DOHH2 (cell line): ENCODE measurements around the gene PTPRK.

Experiments used
- H3F3A ChIP-seq: fragments of 200-600 bp; sonication (generic), shearing (Covaris generic); 2 replicates; pipeline ENCODE4 v1.6.0; 2016; ENCODE audit warnings: antibody characterized with exemption, mild to moderate bottlenecking; ENCODE audit not compliant: control insufficient read depth, insufficient read depth
- H3K27ac ChIP-seq: fragments of 200-600 bp; sonication (generic); 2 replicates; pipeline ENCODE4 v1.5.1; 2014; ENCODE audit warnings: low read depth, mild to moderate bottlenecking, low read length, moderate library complexity
- H3K27me3 ChIP-seq: fragments of 200-600 bp; sonication (generic); 2 replicates; pipeline ENCODE4 v1.6.1; 2014; ENCODE audit warnings: mild to moderate bottlenecking, low read length, mixed read lengths; ENCODE audit not compliant: control insufficient read depth
- H3K36me3 ChIP-seq: fragments of 200-600 bp; sonication (generic); 2 replicates; pipeline ENCODE4 v1.6.1; 2014; ENCODE audit warnings: mild to moderate bottlenecking, low read length, moderate library complexity, mixed read lengths; ENCODE audit not compliant: control insufficient read depth
- H3K4me1 ChIP-seq: fragments of 200-600 bp; sonication (generic); 2 replicates; pipeline ENCODE4 v1.6.1; 2014; ENCODE audit warnings: mild to moderate bottlenecking, low read length, mixed read lengths; ENCODE audit not compliant: control insufficient read depth
- H3K4me2 ChIP-seq: fragments of 200-600 bp; sonication (generic); 2 replicates; pipeline ENCODE4 v1.6.0; 2014; ENCODE audit warnings: mild to moderate bottlenecking, low read length, moderate library complexity
- H3K4me3 ChIP-seq: fragments of 200-600 bp; sonication (generic); 2 replicates; pipeline ENCODE4 v1.5.1; 2014; ENCODE audit warnings: mild to moderate bottlenecking, low read length, mixed read lengths
- H3K79me2 ChIP-seq: fragments of 200-600 bp; sonication (generic); 2 replicates; pipeline ENCODE4 v1.6.1; 2014; ENCODE audit warnings: mild to moderate bottlenecking, low read length, mixed read lengths; ENCODE audit not compliant: control insufficient read depth
- H3K9me2 ChIP-seq: fragments of 200-600 bp; sonication (generic); replicated peaks from 2 replicates; pipeline ENCODE4 v1.6.1; 2014; ENCODE audit warnings: mild to moderate bottlenecking, low read length, mixed read lengths; ENCODE audit not compliant: control insufficient read depth
- H3K9me3 ChIP-seq: fragments of 200-600 bp; sonication (generic); 2 replicates; pipeline ENCODE4 v1.6.1; 2014; ENCODE audit warnings: antibody characterized with exemption, low read length, mixed read lengths; ENCODE audit not compliant: control insufficient read depth, insufficient read depth
- H4K20me1 ChIP-seq: fragments of 200-600 bp; sonication (generic); 2 replicates; pipeline ENCODE4 v1.6.0; 2014; ENCODE audit warnings: low read depth, mild to moderate bottlenecking, antibody characterized with exemption, low read length, moderate library complexity; ENCODE audit not compliant: control insufficient read depth, insufficient read depth
- CTCF ChIP-seq: fragments of 200-600 bp; sonication (generic); IDR thresholded peaks from one replicate; pipeline ENCODE4 v1.5.1; 2014; ENCODE audit warnings: antibody characterized with exemption, mild to moderate bottlenecking, low read depth, low read length; ENCODE audit not compliant: poor library complexity, severe bottlenecking
- EZH2phosphoT487 ChIP-seq: fragments of 200-600 bp; sonication (generic); IDR thresholded peaks from 2 replicates; pipeline ENCODE4 v1.6.1; 2017; ENCODE audit warnings: borderline replicate concordance, mild to moderate bottlenecking, antibody characterized with exemption, low read length, moderate library complexity, mixed read lengths

PTPRK gene

GRCh38 chr6:128200789-128201188 lies 319.6 kb downstream of the PTPRK start:
- Histone ChIP-seq H3K4me1 (no peaks in the 10 kb centered on the region), H3F3A (no peaks in the 10 kb centered on the region), H3K79me2 (no peaks in the 10 kb centered on the region), H3K27ac (no peak overlapping the region), H3K9me2 (no peaks in the 10 kb centered on the region), H3K9me3 (no peaks in the 10 kb centered on the region), H3K4me3 (no peak overlapping the region), H3K36me3 (no peaks in the 10 kb centered on the region), H4K20me1 (no peaks in the 10 kb centered on the region), H3K4me2 (no peak overlapping the region), H3K27me3 (no peaks in the 10 kb centered on the region)
- no peak for TF ChIP-seq CTCF
- no peak for TF ChIP-seq EZH2phosphoT487

DNA sequence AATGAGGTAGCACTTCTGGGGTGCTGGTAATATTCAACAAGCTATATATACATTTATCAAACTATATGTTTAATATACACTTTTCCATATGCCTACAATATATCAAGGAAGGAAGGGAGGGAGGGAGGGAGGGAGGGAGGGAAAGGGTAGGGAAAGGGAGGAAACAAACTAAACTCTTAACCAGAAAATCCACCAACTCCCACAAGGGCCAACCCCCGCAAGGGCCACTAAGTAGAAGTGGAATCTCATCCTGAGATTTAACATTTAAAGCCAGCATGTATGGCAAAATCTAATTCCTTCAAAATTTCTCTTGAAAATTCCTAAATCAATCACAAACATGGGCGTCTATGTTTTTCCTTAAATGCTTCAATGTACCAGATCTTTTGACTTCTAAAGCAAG lies 320.9 kb downstream of the PTPRK start:
- Histone ChIP-seq H3K79me2 (no peaks in the 10 kb centered on the region), H3K4me3 (no peak overlapping the region), H3K4me1 (no peaks in the 10 kb centered on the region), H3K4me2 (no peak overlapping the region), H3K27ac (no peak overlapping the region), H3F3A (no peaks in the 10 kb centered on the region), H3K9me2 (no peaks in the 10 kb centered on the region), H3K9me3 (no peaks in the 10 kb centered on the region), H4K20me1 (no peaks in the 10 kb centered on the region), H3K36me3 (no peaks in the 10 kb centered on the region), H3K27me3 (no peaks in the 10 kb centered on the region)
- no peak for TF ChIP-seq EZH2phosphoT487
- no peak for TF ChIP-seq CTCF

- no peaks in the 10 kb centered on the region for H3K79me2 ChIP-seq
- no peaks in the 10 kb centered on the region for H3K4me1 ChIP-seq
- H3K4me2 ChIP-seq, result no peak overlapping the region
- H3K4me3 ChIP-seq, result no peak overlapping the region
- no peaks in the 10 kb centered on the region for H3K9me2 ChIP-seq
- no peaks in the 10 kb centered on the region for H3K27me3 ChIP-seq
- TF ChIP-seq EZH2phosphoT487 (no peak), CTCF (no peak)
- no peaks in the 10 kb centered on the region for H4K20me1 ChIP-seq
- H3K36me3 ChIP-seq, result no peaks in the 10 kb centered on the region
- no peaks in the 10 kb centered on the region for H3F3A ChIP-seq
- H3K27ac ChIP-seq, result no peak overlapping the region
- H3K9me3 ChIP-seq, result no peaks in the 10 kb centered on the region
These were observed 327.4 kb downstream of the PTPRK start for GRCh38 chr6:128192972-128193371.

- no peaks in the 10 kb centered on the region for H3K27me3 ChIP-seq
- no peaks in the 10 kb centered on the region for H3F3A ChIP-seq
- no peaks in the 10 kb centered on the region for H3K79me2 ChIP-seq
- no peaks in the 10 kb centered on the region for H3K36me3 ChIP-seq
- no peaks in the 10 kb centered on the region for H4K20me1 ChIP-seq
- no peak overlapping the region for H3K4me2 ChIP-seq
- no peaks in the 10 kb centered on the region for H3K9me3 ChIP-seq
- TF ChIP-seq CTCF (no peak), EZH2phosphoT487 (no peak)
- H3K4me1 ChIP-seq, result no peaks in the 10 kb centered on the region
- no peak overlapping the region for H3K27ac ChIP-seq
- H3K4me3 ChIP-seq, result no peak overlapping the region
- H3K9me2 ChIP-seq, result no peaks in the 10 kb centered on the region
These were observed 331.7 kb downstream of the PTPRK start for GRCh38 chr6:128188678-128189077.
